Smooth muscle cell (in vitro differentiated cells): ENCODE results near the gene MREG. TPM values are rescaled to one million over a fixed set of nuclear protein-coding genes. Genes with fewer than 3 reads are reported as not detected.
A peak's percentile ranks its signal among the peaks of the same experiment; 100 is the strongest.

Source experiments
- DNase-seq: peaks from one replicate; lab custom pipeline; 2025; ENCODE audit not compliant: unreplicated experiment; lab: John Stamatoyannopoulos, UW
- H2AFZ ChIP-seq: fragments of 200-600 bp; sonication (generic); 2 replicates; pipeline ENCODE4 v1.6.0; 2016; ENCODE audit warnings: antibody characterized with exemption, low read depth, mild to moderate bottlenecking
- H3F3A ChIP-seq: fragments of 200-600 bp; sonication (generic); 2 replicates; pipeline ENCODE4 v1.6.0; 2017; ENCODE audit warnings: antibody characterized with exemption, low read depth
- H3K27ac ChIP-seq: fragments of 200-600 bp; sonication (generic); 2 replicates; pipeline ENCODE4 v1.5.1; 2016; ENCODE audit warnings: low read depth, mild to moderate bottlenecking
- H3K27me3 ChIP-seq: fragments of 200-600 bp; sonication (generic); 2 replicates; pipeline ENCODE4 v1.6.1; 2016; ENCODE audit warnings: low read depth, mild to moderate bottlenecking
- H3K36me3 ChIP-seq: fragments of 200-600 bp; sonication (generic); 2 replicates; pipeline ENCODE4 v1.5.1; 2016; ENCODE audit warnings: low read depth
- H3K4me1 ChIP-seq: fragments of 200-600 bp; sonication (generic); 2 replicates; pipeline ENCODE4 v1.5.1; 2016; ENCODE audit warnings: low read depth
- H3K4me2 ChIP-seq: fragments of 200-600 bp; sonication (generic); 2 replicates; pipeline ENCODE4 v1.6.0; 2016; ENCODE audit warnings: mild to moderate bottlenecking
- H3K4me3 ChIP-seq: fragments of 200-600 bp; sonication (generic); 2 replicates; pipeline ENCODE4 v1.5.1; 2016; ENCODE audit warnings: mild to moderate bottlenecking
- H3K79me2 ChIP-seq: fragments of 200-600 bp; sonication (generic); 2 replicates; pipeline ENCODE4 v1.6.0; 2016; ENCODE audit warnings: low read depth, mild to moderate bottlenecking
- H3K9ac ChIP-seq: fragments of 200-600 bp; sonication (generic); 2 replicates; pipeline ENCODE4 v1.6.0; 2016; ENCODE audit warnings: low read depth
- H3K9me3 ChIP-seq: fragments of 200-600 bp; sonication (generic); replicated peaks from 2 replicates; pipeline ENCODE4 v1.5.1; 2016; ENCODE audit warnings: low read depth
- H4K20me1 ChIP-seq: fragments of 200-600 bp; sonication (generic); 2 replicates; pipeline ENCODE4 v1.6.0; 2016; ENCODE audit warnings: low read depth
- WGBS: methylation state at CpG from one replicate; pipeline ENCODE4 v1.1.7; 2016; ENCODE audit warnings: low lambda C conversion rate; 5-methylcytosine and 5-hydroxymethylcytosine counted together
- polyA plus RNA-seq: library from polyadenylated mRNA; unstranded; fragments of >200 nt; fragmentation: Nextera tagmentation; extraction: Ambion mirVana; gene quantifications from 2 replicates; pipeline ENCODE4 v1.2.1, GENCODE V29; 2016
- total RNA-seq: library from RNA; depleted of rRNA; stranded (reverse); fragments of >200 nt; gene quantifications from 2 replicates; pipeline ENCODE4 v1.2.3, GENCODE V29; 2014
- TF ChIP-seq, protein P1 (sequence below): fragments of 200-600 bp; sonication (generic); IDR thresholded peaks from 2 replicates; pipeline ENCODE4 v1.5.1; 2017; ENCODE audit warnings: borderline replicate concordance, mild to moderate bottlenecking, antibody characterized with exemption; ENCODE audit not compliant: insufficient read depth, poor library complexity, severe bottlenecking

The MREG gene
- total and polyA plus RNA-seq, 2 experiments from 2014 or later = 2.3 to 5.5 TPM

- Histone ChIP-seq H3K4me3 (no peak overlapping the region), H3K27ac (peak overlapping the region; percentile 1), H2AFZ (no peak overlapping the region), H4K20me1 (no peaks in the 10 kb centered on the region), H3K4me2 (no peak overlapping the region), H3K27me3 (no peaks in the 10 kb centered on the region), H3K4me1 (no peaks in the 10 kb centered on the region), H3K79me2 (peaks cover 4% of the 10 kb centered on the region), H3K36me3 (no peaks in the 10 kb centered on the region), H3F3A (no peaks in the 10 kb centered on the region), H3K9me3 (no peaks in the 10 kb centered on the region), H3K9ac (no peak overlapping the region)
- 61% methylated on average over 3 of the region's 3 CpGs for WGBS
- TF ChIP-seq, protein P1, sequence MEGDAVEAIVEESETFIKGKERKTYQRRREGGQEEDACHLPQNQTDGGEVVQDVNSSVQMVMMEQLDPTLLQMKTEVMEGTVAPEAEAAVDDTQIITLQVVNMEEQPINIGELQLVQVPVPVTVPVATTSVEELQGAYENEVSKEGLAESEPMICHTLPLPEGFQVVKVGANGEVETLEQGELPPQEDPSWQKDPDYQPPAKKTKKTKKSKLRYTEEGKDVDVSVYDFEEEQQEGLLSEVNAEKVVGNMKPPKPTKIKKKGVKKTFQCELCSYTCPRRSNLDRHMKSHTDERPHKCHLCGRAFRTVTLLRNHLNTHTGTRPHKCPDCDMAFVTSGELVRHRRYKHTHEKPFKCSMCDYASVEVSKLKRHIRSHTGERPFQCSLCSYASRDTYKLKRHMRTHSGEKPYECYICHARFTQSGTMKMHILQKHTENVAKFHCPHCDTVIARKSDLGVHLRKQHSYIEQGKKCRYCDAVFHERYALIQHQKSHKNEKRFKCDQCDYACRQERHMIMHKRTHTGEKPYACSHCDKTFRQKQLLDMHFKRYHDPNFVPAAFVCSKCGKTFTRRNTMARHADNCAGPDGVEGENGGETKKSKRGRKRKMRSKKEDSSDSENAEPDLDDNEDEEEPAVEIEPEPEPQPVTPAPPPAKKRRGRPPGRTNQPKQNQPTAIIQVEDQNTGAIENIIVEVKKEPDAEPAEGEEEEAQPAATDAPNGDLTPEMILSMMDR = no peak
- no peak for DNase-seq
Observed at GRCh38 chr2:215966951-215967350, 46.4 kb downstream of the MREG start.

- no peak overlapping the region for H3K4me3 ChIP-seq
- H3K9ac ChIP-seq = no peak overlapping the region
- WGBS = 50% methylated on average over 2 of the region's 4 CpGs
- H3K36me3 ChIP-seq = no peaks in the 10 kb centered on the region
- H3K4me2 ChIP-seq = no peak overlapping the region
- peaks cover 4% of the 10 kb centered on the region for H3K79me2 ChIP-seq
- no peak overlapping the region for H2AFZ ChIP-seq
- no peaks in the 10 kb centered on the region for H3K9me3 ChIP-seq
- no peaks in the 10 kb centered on the region for H3F3A ChIP-seq
- H3K4me1 ChIP-seq = no peaks in the 10 kb centered on the region
- H3K27ac ChIP-seq = no peak overlapping the region
- no peaks in the 10 kb centered on the region for H4K20me1 ChIP-seq
- no peak for DNase-seq
- H3K27me3 ChIP-seq = no peaks in the 10 kb centered on the region
- TF ChIP-seq, protein P1 = no peak
Observed at GRCh38 chr2:215966274-215966673, 47.1 kb downstream of the MREG start.

DNA sequence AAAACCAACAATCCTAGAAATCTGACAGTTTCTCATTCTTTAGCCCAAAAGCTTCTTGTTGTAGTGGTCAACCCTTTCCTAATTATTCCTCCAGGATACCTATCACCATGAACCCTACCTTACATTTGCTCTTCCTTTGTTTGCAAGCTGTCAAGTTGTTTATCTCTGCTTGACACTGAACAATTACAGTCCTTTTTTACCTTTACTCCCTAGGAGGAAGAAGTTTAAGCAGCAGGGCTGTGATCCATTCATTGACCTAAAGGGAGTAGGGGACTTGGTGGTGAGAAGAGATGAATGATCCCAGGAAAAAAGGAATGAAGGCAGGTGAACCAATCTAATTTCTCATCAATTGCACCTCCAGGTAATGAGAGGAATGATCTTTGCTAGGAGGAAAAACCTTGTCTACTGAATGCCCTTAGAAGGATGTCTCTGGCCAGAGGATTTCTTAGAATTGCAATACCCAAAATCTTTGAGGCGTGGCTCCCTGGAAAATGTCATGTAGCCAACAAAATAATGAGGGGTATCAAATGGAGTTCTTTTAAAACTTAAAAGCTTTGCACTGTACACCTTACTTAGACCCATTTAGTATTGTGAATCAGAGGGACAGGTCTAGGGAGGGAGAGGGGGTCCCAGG lies 47.7 kb downstream of the MREG start:
- Histone ChIP-seq H3K9ac (no peak overlapping the region), H3K4me1 (no peaks in the 10 kb centered on the region), H3K36me3 (no peaks in the 10 kb centered on the region), H3K9me3 (no peaks in the 10 kb centered on the region), H3K4me2 (no peak overlapping the region), H3F3A (no peaks in the 10 kb centered on the region), H4K20me1 (no peaks in the 10 kb centered on the region), H2AFZ (no peak overlapping the region), H3K79me2 (peaks cover 4% of the 10 kb centered on the region), H3K27me3 (no peaks in the 10 kb centered on the region), H3K4me3 (no peak overlapping the region), H3K27ac (no peak overlapping the region)
- TF ChIP-seq, protein P1 = no peak
- DNase-seq = no peak
- WGBS = 96% methylated on average over 1 of the region's 1 CpG

- H3K79me2 ChIP-seq = no peaks in the 10 kb centered on the region
- H3K4me3 ChIP-seq = no peak overlapping the region
- H3K27ac ChIP-seq = no peak overlapping the region
- TF ChIP-seq, protein P1 = no peak
- no peaks in the 10 kb centered on the region for H3K4me1 ChIP-seq
- no peak overlapping the region for H3K9ac ChIP-seq
- no peaks in the 10 kb centered on the region for H3K36me3 ChIP-seq
- no peaks in the 10 kb centered on the region for H3K27me3 ChIP-seq
- WGBS = 46% methylated on average over 5 of the region's 5 CpGs
- H3F3A ChIP-seq = no peaks in the 10 kb centered on the region
- no peak overlapping the region for H2AFZ ChIP-seq
- peak overlapping the region; percentile 30 for H3K4me2 ChIP-seq
- H4K20me1 ChIP-seq = no peaks in the 10 kb centered on the region
- H3K9me3 ChIP-seq = no peaks in the 10 kb centered on the region
- DNase-seq = no peak
Observed at GRCh38 chr2:215961981-215962380, 51.4 kb downstream of the MREG start.
